GM18873 (cell line): ENCODE measurements around the gene PCDHGB1.
A peak's percentile ranks its signal among the peaks of the same experiment; 100 is the strongest.
"Not testable (repeated sequence)": the region's sequence is repeated elsewhere in the genome, so short reads cannot be mapped to it uniquely, and the experiment has no call there.

Source experiments
- ATAC-seq: cut with Tn5 transposase; IDR thresholded peaks from one replicate; pipeline ENCODE4 v1.9.1; 2021; ENCODE audit warnings: mild to moderate bottlenecking, moderate library complexity, moderate number of reproducible peaks; ENCODE audit not compliant: unreplicated experiment, low FRiP score

PCDHGB1 gene

GRCh38 chr5:141343953-141344463, 5.9 kb upstream of the PCDHGB1 start:
- ATAC-seq = no peak

GRCh38 chr5:141345327-141345726, 4.6 kb upstream of the PCDHGB1 start:
- no peak for ATAC-seq

DNA sequence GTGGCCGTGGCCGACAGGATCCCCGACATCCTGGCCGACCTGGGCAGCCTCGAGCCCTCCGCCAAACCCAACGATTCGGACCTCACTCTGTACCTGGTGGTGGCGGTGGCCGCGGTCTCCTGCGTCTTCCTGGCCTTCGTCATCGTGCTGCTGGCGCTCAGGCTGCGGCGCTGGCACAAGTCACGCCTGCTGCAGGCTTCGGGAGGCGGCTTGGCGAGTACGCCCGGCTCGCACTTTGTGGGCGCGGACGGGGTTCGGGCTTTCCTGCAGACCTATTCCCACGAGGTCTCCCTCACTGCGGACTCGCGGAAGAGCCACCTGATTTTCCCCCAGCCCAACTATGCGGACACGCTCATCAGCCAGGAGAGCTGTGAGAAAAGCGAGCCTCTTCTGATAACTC, 3.9 kb upstream of the PCDHGB1 start:
- not testable (repeated sequence) for ATAC-seq

DNA sequence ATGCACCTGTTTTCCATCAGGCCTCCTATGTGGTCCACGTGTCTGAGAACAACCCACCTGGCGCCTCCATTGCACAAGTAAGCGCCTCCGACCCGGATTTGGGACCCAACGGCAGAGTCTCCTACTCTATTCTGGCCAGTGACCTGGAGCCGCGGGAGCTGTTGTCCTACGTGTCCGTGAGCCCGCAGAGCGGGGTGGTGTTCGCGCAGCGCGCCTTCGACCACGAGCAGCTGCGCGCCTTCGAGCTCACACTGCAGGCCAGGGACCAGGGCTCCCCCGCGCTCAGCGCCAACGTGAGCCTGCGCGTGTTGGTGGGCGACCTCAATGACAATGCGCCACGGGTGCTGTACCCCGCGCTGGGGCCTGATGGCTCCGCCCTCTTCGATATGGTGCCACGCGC, 1.7 kb downstream of the PCDHGB1 start:
- no peak for ATAC-seq

DNA sequence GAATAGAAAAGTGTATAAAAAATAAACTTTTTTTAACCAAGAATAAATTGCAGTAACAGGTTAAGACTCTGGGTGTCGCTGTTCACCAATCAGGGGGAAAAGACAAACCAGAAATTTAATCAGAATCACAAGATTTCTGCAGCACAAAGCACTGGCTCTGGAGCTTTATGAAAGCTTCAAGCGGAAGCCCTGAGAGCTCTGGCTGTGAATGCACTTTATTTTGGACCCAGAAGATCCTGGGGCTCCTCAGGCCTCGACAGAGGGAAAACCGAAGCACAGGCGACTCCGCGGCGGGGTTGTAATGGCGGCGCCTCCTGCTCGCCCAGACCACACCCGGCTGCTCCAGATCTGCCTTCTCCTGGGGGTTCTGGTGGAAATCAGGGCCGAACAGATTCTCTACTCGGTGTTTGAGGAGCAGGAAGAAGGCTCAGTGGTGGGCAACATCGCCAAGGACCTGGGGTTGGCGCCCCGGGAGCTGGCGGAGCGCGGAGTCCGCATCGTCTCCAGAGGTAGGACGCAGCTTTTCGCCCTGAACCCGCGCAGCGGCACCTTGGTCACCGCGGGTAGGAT, 5.1 kb downstream of the PCDHGB1 start, which contains the start of gene PCDHGA4:
Gene PCDHGA4, plus strand, starts transcription at position 122 of the 570 bp plus-strand sequence. Its CDS starts 87 bp downstream, at position 209.
- no peak for ATAC-seq

DNA sequence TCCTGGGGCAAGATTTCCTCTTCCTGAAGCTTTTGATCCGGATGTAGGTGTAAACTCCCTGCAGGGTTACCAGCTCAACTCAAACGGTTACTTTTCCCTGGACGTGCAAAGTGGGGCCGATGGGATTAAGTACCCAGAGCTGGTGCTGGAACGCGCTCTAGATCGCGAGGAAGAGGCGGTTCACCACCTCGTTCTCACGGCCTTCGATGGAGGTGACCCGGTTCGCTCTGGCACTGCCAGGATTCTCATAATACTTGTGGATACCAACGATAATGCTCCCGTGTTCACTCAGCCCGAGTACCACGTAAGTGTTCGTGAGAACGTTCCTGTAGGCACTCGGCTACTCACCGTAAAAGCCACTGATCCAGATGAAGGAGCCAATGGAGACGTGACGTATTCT, 5.7 kb downstream of the PCDHGB1 start:
- no peak for ATAC-seq

DNA sequence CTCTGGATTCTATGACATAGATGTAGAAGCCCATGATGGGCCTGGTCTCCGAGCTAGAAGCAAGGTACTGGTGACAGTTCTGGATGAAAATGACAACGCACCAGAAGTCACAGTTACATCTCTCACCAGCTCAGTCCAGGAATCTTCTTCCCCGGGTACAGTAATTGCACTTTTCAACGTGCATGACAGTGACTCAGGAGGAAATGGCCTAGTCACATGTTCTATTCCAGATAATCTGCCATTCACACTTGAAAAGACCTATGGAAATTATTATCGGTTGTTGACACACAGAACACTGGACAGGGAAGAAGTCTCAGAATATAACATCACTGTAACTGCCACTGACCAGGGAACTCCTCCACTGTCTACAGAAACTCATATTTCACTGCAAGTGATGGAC, 6.2 kb downstream of the PCDHGB1 start:
- ATAC-seq = no peak

- no peak for ATAC-seq
These were observed 7.1 kb downstream of the PCDHGB1 start for GRCh38 chr5:141356950-141357349.

DNA sequence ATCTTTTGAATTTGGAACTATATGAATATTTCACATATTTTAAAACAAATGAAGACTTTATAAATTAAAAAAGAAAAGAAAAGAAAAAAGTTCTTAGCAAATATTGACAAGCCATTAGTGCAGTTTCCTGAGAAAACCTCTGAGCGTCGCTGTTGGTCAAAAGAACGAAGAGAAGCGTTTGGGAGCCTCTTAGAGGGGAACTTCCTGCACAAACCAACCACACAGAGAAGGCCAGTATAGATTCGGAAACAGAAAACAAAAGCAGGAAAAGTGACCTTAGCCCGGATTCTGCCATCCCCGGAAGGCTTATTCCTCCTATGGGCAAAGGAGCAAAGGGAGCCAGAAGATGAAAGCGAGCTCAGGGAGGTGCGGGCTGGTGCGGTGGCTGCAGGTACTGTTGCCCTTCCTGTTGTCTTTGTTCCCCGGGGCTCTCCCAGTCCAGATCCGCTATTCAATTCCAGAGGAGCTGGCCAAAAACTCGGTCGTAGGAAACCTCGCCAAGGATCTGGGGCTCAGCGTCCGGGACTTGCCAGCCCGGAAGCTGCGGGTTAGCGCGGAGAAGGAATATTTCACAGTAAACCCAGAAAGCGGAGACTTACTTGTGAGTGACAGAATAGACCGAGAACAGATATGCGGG, 10.0 kb downstream of the PCDHGB1 start, which contains the start of gene PCDHGB2:
Gene PCDHGB2, plus strand, starts transcription at position 205 of the 637 bp plus-strand sequence. Its CDS starts 142 bp downstream, at position 347.
- ATAC-seq = peak; percentile 84

GRCh38 chr5:141360685-141361084, 10.8 kb downstream of the PCDHGB1 start:
- ATAC-seq = no peak

DNA sequence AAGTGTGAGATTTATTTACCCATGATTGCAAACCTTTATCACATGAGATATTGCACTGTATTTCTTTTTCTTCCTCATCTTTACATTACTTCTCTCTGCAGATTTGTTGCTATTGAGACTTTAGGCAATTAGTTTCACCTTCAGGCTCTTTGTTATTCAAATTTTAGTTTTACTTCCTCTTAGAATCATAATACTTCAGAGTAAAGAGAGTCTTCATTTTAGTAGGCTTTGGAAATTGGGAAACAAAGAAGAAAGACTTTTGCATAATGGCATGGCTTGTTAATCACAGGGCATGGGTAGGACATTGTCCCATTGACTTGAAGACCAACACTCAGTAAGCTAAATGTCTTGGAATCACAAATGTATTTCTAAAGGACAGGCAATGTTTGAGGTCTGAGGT, 12.8 kb downstream of the PCDHGB1 start:
- no peak for ATAC-seq

DNA sequence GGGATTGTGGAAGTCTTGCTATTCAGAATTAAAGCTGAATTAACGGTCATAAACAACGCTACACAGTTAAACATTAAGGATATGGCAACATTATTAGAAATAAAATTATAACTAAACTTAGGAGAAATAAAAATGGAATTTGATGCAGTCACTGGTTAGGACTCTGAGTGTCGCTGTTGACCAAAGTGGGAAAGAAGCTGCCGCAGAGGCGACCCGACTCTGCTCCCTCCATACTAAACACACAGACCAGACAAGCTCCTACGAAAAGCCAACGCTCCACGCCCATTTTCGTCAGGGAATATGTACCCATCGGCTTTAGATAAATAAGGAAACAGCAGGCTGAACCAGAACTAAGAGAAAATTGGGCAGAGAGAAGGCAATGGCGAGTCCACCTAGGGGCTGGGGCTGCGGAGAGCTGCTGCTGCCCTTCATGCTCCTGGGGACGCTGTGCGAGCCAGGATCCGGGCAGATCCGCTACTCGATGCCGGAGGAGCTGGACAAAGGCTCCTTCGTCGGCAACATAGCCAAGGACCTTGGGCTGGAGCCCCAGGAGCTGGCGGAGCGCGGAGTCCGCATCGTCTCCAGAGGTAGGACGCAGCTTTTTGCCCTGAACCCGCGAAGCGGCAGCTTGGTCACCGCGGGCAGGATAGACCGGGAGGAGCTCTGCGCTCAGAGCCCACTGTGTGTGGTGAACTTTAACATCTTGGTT, 14.2 kb downstream of the PCDHGB1 start, which contains the start of gene PCDHGA5:
Gene PCDHGA5, plus strand, starts transcription at position 211 of the 709 bp plus-strand sequence. Its CDS starts 169 bp downstream, at position 380.
- no peak for ATAC-seq

DNA sequence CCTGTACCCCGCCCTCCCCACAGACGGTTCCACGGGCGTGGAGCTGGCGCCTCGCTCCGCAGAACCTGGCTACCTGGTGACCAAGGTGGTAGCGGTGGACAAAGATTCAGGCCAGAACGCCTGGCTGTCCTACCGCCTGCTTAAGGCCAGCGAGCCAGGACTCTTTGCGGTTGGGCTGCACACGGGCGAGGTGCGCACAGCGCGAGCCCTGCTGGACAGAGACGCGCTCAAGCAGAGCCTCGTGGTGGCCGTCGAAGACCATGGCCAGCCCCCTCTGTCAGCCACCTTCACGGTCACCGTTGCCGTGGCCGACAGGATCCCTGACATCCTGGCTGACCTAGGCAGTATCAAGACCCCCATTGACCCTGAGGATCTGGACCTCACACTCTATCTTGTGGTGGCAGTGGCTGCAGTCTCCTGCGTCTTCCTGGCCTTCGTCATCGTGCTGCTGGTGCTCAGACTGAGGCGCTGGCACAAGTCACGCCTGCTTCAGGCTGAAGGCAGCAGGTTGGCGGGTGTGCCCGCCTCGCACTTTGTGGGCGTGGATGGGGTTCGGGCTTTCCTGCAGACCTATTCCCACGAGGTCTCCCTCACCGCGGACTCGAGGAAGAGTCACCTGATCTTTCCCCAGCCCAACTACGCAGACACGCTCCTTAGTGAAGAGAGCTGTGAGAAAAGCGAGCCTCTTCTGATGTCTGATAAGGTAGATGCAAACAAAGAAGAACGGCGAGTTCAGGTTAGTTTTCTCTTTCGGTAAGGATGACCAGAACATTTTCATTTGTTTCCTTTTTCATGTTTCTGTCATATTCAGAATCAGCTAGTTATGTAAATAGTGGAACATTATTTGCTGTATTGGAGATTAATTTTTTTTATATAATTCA, 16.4 kb downstream of the PCDHGB1 start:
- ATAC-seq = no peak

DNA sequence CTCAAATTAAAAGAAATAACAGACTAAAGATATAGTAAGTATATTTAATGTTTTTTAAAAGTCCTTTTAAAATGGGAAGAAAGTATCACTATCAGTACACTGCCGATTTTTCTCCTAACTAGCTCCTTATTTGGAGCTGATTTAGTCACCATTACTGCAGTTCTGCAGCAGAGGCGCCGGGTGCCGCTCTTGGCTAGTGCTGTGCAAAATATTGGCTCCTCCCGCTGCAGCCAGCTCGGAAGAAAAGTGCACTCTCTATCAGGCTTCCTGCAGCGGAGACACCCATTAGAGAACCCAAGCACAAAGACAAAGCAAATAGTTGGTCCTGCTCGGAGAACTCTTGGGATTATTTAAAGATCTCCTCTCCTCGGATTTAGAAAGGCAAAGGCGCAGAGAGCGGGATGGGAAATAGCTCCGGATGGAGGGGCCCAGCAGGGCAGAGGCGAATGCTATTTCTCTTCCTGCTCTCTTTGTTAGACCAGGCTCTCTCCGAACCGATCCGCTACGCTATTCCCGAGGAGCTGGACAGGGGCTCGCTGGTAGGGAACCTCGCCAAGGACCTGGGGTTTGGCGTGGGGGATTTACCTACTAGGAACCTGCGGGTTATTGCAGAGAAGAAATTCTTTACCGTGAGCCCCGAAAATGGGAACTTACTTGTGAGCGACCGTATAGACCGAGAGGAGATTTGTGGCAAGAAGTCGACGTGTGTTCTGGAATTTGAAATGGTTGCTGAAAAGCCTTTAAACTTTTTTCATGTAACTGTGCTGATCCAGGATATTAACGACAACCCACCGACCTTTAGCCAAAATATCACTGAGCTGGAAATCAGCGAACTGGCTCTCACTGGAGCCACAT, 20.3 kb downstream of the PCDHGB1 start, which contains the start of gene PCDHGB3:
Gene PCDHGB3, plus strand, starts transcription at position 249 of the 855 bp plus-strand sequence. Its CDS starts 153 bp downstream, at position 402.
- ATAC-seq = no peak

DNA sequence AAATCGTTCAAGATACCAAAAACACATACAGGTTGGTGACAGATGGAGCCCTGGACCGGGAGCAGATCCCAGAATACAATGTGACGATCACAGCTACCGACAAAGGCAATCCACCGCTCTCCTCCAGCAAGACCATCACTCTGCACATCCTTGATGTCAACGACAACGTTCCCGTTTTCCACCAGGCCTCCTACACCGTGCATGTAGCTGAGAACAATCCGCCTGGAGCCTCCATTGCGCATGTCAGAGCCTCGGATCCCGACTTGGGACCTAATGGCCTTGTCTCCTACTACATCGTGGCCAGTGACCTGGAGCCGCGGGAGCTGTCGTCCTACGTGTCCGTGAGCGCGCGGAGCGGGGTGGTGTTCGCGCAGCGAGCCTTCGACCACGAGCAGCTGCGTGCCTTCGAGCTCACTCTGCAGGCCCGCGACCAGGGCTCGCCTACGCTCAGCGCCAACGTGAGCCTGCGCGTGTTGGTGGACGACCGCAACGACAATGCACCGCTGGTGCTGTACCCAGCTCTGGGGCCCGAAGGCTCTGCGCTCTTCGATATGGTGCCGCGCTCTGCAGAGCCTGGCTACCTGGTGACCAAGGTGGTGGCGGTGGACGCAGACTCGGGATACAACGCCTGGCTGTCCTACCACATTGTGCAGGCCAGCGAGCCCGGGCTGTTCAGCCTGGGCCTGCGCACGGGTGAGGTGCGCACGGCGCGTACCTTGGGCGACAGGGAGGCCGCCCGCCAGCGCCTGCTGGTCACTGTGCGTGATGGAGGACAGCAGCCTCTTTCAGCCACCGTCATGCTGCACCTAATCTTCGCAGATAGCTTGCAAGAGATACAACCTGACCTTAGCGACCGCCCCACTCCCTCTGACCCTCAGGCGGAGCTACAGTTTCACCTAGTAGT, 21.9 kb downstream of the PCDHGB1 start:
- no peak for ATAC-seq

DNA sequence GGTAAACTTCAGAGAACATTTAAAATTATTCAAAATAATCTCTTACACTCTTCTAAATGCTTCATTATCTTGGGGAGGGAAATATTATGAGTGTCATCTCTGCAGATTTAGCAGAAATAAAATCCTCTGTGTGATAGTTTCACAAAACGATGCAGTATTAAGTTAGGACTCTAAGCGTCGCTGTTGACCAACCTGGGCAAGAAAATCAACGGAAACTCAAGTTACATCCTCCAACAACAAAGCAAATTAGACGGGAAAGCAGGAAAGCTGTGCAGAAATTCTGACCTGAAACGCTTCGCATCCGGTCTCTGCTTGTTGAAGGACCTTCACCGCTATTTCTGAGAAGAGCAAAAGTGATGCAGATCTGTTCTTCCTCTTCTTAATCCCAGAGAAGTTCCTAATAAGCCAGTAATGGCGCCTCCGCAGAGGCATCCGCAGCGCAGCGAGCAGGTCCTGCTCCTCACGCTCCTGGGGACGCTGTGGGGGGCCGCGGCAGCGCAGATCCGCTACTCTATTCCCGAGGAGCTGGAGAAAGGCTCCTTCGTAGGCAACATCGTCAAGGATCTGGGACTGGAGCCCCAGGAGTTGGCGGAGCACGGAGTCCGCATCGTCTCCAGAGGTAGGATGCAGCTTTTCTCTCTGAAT, 23.9 kb downstream of the PCDHGB1 start, which contains the start of gene PCDHGA6:
Gene PCDHGA6, plus strand, starts transcription at position 219 of the 645 bp plus-strand sequence. Its CDS starts 193 bp downstream, at position 412.
- ATAC-seq = no peak

GRCh38 chr5:141374627-141375026, 24.7 kb downstream of the PCDHGB1 start:
- ATAC-seq = no peak
